ENCODE measurements around the gene COL17A1. TPM values are rescaled to one million over a fixed set of nuclear protein-coding genes. Genes with fewer than 3 reads are reported as not detected.

Gene COL17A1
- total and polyA plus RNA-seq, 9 of the 15 experiments (the other 6 are each of a cell fraction or from before 2014, with no cell fraction given): not detected

- TF ChIP-seq NR2C1 (IDR thresholded peaks at IDR 0.05): no peak
- no peak for TF ChIP-seq NR2C1 (tag; IDR thresholded peaks at IDR 0.05)
- no peak for TF ChIP-seq FOXP1 (CRISPR knock-in tag; IDR thresholded peaks at IDR 0.05)
- TF ChIP-seq RBFOX2 (IDR thresholded peaks at IDR 0.05; ENCODE audit: low read depth, low read length): no peak
- no peak for TF ChIP-seq KAT8 (IDR thresholded peaks at IDR 0.05; ENCODE audit: low read depth)
- TF ChIP-seq SUPT5H (IDR thresholded peaks at IDR 0.05): no peak
- no peak for TF ChIP-seq GABPB2 (CRISPR knock-in tag; conservative IDR thresholded peaks at IDR 0.05)
Observed at GRCh38 chr10:104089621-104090020, 3.9 kb upstream of the COL17A1 start (continued).

- intact Hi-C loops (cut with micrococcal nuclease): no loop called here
- TF ChIP-seq ZBTB9 (CRISPR knock-in tag; IDR thresholded peaks at IDR 0.05): no peak
- 0% methylated on average over 5 of the region's 5 CpGs for WGBS (ENCODE audit: insufficient coverage, low coverage, missing lambda C conversion rate)
Observed at GRCh38 chr10:104088239-104088638, 2.6 kb upstream of the COL17A1 start.

More at GRCh38 chr10:104088239-104088638, 2.6 kb upstream of the COL17A1 start:
- H3K9me1 ChIP-seq (ENCODE audit: control insufficient read depth, insufficient read depth, low read length): no peaks in the 10 kb centered on the region
- H3K4me3 ChIP-seq: no peak overlapping the region
- H4K20me1 ChIP-seq (replicated peaks; ENCODE audit: control insufficient read depth, insufficient read depth, low read length): no peaks in the 10 kb centered on the region
- H3K27me3 ChIP-seq (ENCODE audit: control insufficient read depth in 2 of 2, insufficient read depth in 2 of 2, low read length in 2 of 2): peaks cover 3 to 12% of the 10 kb centered on the region in 2 experiments; a peak in 4 of 5 replicates
- H3K9me3 ChIP-seq (replicated peaks; ENCODE audit: control insufficient read depth, insufficient read depth, low read depth, low read length): no peaks in the 10 kb centered on the region
- ChIA-PET POLR2A (no interaction called here), CTCF (ENCODE audit: low intra/inter-chr PET ratio) (no interaction called here)
- H3K79me2 ChIP-seq (ENCODE audit: control insufficient read depth, insufficient read depth, low read length): no peaks in the 10 kb centered on the region
- no peak overlapping the region for H3K27ac ChIP-seq (ENCODE audit: extremely low read depth, low read depth, low read length)
- no peak overlapping the region for H2AFZ ChIP-seq (ENCODE audit: low read depth, low read length)
- no peak overlapping the region for H3K4me2 ChIP-seq (ENCODE audit: insufficient read depth, low read length)
- no peak overlapping the region for H3K9ac ChIP-seq (ENCODE audit: insufficient read depth in 1 of 2, low read depth in 2 of 2, low read length in 2 of 2)
- DNase-seq (ENCODE audit: extremely low read depth in 1 of 4, low spot score in 3 of 4) (no peak), ATAC-seq (no peak), FAIRE-seq (no peak)
- no peaks in the 10 kb centered on the region for H3K36me3 ChIP-seq (ENCODE audit: control insufficient read depth, insufficient read depth, low read length)
- no TSS peak for BruUV-seq (replicated peaks)
- no peaks in the 10 kb centered on the region for H3K4me1 ChIP-seq (replicated peaks in 1 of 2; ENCODE audit: control insufficient read depth in 2 of 2, insufficient read depth in 2 of 2, low read length in 2 of 2)
- in situ Hi-C loops (cut with MboI): no loop called here
